OCI-LY3 (cell line): ENCODE measurements around the gene CLP1.

ENCODE experiments used
- CTCF ChIP-seq: fragments of 200-600, 300-600 bp; sonication (generic); IDR thresholded peaks from 2 replicates; pipeline ENCODE4 v1.5.1; 2014; ENCODE audit warnings: antibody characterized with exemption, low read length, low read depth
- EZH2phosphoT487 ChIP-seq: fragments of 200-600 bp; shearing (Covaris generic); IDR thresholded peaks from 2 replicates; pipeline ENCODE4 v1.6.1; 2018; ENCODE audit warnings: antibody characterized with exemption, mixed run types, low read depth

GRCh38 chr11:57645689-57646085, 11.9 kb upstream of the CLP1 start:
- TF ChIP-seq CTCF = no peak
- TF ChIP-seq EZH2phosphoT487 = no peak
